Activated CD4-positive, alpha-beta T cell treated with anti-CD3 and anti-CD28 coated beads for 4 hours (primary cell): ENCODE data around the gene CIRBP.
"Not testable (repeated sequence)": the region's sequence is repeated elsewhere in the genome, so short reads cannot be mapped to it uniquely, and the experiment has no call there.

Experiments
- DNase-seq, 2 donors: peaks; one replicate each; pipeline ENCODE4 v3.0.0-alpha.2; 2020

Gene CIRBP

DNA sequence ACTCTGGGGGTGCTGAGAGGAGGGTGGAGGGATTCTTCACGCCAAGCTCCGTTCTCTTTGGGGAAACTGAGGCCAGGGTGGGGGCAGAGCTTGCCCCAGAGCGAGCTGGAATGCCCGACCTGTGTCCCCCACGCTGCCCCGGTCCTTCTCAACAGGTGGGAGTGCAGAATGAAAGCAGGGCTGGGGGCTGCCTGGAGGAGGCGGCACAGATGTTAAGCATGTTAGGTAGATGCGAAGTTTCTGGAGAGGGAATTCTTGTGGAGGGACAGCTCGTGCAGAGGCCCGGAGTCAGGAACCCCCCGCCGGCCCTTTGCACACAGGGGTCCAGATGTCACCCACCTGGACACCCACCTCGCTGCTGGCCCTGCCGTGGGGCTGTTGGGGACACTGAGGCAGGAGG lies 25.6 kb downstream of the CIRBP start:
- DNase-seq = no peak

DNA sequence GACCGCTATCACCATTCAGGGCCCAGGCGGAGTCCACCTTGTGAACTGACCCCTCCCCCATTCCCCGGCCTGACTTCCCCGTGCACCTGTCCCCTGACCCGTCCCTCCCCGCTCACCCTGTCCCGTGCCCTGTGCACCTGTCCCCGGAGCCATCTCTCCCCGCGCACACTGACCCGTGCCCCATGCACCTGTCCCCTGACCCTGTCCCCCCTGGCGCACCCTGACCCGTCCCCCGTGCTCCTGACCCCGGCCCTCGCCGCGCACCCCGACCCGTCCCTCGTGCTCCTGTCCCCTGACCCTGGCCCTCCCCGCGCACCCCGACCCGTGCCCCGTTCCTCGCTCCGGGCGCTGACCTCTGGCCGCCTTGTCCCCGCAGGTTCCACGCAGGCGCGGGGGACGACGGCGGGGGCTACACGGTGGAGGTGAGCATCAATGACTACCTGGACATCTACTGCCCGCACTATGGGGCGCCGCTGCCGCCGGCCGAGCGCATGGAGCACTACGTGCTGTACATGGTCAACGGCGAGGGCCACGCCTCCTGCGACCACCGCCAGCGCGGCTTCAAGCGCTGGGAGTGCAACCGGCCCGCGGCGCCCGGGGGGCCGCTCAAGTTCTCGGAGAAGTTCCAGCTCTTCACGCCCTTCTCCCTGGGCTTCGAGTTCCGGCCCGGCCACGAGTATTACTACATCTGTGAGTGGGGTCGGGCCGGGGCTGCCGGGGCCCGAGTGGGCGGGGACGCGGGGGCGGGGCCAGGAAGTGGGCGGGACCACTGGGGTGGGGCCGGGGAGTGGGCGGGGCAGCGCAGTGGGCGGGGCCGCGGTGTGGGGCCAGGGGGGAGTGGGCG lies 26.3 kb downstream of the CIRBP start:
- peak in 1 of 2 donors; percentile 40 for DNase-seq

DNA sequence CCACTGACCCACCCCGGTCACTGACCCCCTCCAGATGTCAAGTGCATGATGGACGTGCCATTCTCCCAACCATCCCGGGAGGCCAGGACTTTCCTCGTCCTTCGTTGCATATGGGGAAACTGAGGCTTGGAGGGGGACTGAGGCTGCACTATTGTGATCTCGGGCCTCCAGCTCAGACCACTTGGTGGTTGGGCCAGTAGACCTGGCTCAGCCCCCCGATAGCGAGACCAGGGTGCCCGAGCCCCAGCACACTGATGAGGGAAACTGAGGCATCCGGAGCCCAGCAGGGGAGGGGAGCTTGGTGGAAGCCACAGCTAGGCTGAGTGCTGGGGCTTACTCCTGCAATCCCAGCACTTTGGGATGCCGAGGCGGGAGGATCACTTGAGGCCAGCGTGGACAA lies 26.9 kb downstream of the CIRBP start:
- no peak for DNase-seq

DNA sequence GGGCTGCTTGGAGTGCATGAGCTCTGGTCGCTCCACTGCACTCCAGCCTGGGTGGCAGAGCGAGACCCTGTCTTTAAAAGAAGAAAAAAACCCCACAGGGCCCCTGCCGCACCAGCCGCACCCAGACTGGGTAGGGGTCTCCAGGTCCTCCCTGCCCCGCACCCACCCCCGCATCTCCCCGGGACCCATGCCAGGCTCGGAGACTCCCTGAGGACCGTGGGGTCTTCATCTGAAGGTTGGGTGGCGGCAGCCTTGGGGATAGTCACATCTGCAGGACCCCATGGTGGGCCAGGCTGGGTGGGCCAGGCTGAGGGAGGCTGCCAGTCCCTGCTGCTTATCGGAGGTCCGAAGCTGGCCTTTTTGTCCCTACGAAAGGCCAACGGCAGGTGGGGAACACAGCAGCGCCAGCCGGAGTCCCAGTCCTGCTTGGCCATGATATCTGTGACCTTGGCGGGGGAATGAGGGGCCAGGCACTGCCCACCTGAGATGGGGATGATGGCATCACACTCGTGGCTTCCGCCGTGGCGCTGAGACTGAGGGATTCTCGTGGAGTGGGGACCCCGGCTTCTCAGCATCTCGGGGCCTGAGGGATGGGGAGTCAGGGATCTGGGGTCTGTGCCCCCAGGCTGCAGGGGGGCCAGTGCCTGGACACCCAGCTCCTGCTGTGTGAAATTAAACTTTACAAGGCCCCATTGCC lies 27.6 kb downstream of the CIRBP start:
- no peak for DNase-seq

DNA sequence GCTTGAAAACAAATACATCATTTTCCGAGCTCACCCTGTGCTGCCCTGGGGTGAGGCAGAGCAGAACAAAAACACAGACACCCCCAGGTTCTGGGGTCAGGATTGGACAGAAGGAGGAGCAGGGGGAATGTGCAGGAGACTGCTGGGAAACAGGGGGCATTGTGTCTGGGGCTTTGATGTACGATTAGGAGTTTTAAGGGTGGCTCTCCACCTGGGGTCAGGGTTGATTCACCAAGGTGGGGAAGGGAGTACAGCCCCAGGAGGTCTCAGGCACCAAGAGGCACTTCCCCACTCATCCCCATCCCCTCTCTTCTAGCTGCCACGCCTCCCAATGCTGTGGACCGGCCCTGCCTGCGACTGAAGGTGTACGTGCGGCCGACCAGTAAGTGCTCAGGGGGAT lies 29.1 kb downstream of the CIRBP start:
- no peak for DNase-seq

DNA sequence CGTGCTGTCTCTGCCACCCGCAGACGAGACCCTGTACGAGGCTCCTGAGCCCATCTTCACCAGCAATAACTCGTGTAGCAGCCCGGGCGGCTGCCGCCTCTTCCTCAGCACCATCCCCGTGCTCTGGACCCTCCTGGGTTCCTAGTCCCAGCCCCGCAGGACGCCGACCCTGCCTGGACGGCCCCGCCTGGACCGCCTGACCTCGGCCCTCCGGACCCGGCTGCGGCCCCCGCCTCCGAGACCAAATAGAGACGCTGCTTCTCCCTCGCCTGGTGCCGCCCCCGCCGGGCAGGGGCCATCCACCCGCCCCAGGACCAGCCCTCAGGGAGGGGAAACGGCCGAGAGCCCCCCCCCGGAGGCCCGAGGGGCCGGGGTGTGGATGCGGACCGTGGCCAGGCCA lies 30.7 kb downstream of the CIRBP start:
- no peak for DNase-seq

DNA sequence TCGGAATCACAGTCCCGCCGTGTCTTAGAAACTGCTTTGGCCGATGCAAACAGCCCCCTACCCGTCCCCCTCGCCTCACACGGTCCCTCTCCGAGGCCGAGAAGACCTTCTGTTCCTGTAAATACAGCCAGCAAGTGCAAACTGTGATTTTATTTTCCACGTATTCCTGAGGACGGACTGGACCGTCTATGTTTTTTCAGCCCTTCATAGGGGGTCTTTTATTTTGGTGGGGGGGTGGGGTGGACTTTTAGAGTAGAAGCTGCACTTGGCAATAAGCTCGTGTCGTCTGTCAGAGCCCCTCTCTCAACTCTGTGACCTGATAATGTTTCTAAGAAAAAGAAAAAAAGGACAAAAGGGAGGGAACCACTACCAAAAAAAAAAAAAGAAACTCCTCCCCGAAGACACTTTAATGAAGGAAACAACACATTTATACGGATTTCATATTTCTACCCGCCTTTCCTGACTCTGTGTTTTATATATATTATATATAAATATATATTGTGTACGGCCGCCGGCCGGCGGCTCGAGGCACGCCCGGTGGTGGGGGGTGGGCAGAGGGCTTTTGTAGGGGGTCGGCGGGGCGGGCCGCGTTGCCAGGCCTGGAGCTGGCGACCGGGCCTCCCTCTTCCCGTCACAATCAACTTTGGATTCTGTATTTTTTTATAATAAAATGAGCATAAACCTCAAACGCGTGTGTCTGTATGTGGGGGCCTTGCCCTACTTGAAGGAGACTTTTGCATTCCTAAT lies 31.8 kb downstream of the CIRBP start:
- no peak for DNase-seq

DNA sequence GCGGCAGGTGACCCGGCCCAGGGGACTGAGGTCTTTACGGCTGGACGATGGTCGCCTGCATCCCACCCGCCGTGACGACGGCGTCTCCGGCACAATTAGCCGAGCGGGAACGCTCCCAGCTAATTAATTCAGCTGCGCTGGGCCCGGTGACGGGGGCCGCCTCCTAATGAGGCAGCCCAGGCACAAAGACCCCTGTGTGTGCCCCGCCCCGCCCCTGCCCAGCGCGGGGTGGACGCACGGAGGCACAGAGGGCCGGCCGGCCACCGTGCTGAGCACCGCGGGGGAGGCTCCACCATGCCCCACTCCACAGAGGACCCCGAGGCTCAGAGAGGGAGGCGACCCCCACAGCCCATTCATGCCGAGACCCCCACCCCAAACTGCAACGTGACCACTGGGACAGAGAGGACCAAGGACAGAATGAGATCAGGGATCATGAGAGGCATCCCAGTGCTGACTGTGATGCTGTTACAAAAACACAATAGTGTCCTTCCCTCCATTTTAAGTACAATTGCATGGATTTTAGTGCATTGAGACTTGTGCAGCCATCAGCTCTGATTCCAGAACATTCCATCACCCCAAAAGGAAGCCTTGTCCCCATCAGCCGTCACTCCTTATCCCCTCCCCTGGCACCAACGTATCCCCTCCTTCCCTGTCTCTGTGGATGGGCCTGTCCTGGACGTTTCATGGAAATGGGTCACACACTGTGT lies 33.6 kb downstream of the CIRBP start:
- no peak for DNase-seq

DNA sequence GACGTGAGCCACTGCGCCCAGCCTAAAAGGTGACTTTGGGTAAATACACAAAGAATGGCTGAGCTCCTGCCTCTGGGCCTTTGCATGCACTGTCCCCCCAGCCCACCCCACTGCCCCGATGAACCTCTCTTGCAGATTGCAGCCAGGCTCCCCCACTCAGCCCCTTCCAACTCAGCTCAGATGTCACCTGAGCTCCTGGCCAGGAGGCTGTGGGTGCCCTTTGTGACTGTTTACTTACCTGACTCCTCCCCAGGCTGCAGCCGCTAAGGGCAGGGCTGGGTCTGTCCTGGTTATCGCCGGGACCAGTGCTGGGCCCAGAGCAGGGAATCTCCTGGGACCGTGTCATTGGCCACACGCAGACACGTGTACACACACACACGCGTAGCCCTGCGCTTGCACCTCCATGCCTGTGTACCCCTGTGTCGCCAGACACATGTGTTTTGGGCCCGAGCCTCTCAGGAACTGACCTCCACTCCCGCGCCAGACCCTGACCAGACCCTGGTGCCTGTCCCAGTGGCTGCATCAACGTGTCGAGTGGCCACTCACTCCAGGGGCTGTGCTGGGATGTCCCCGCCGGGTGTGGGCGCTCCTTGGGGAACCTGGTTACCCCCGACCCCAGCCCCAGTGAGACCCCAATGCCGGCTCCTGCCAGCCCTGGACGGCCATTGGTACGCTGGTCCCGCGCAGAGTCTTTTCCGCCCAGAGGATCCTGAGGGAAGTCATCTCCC lies 35.2 kb downstream of the CIRBP start:
- DNase-seq = no peak

DNA sequence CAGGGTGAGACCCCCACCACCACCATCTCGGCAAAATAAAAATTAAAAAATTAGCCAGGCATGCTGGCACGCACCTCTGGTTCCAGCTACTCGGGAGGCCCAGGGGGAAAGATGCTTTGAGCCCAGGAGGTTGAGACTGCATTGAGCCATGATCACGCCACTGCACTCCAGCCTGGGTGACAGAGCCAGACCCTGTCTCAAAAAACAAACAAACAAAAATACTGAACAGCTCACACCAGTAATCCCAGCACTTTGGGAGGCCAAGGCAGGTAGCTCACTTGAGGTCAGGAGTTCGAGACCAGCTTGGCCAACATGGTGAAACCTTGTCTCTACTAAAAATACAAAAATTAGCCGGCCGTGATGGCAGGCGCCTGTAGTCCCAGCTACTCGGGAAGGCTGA lies 36.2 kb downstream of the CIRBP start:
- not testable (repeated sequence) for DNase-seq

DNA sequence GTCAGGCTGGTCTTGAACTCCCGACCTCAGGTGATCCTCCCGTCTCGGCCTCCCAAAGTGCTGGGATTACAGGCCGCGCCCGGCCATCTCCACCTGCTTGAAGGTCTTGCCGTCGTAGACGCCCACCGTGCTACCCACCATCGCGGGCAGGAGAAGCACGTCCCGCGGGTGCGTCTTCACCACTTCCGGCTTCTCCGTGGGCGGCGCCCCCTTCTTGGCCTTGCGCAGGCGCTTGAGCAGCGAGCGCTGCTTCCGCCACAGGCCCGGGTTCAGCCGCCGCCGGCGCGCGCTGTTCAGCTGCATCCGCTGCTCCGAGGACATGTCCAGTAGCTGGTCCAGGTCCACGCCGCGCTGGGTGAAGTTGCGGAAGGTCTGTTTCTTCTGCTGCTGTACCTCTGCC lies 38.2 kb downstream of the CIRBP start:
- no peak for DNase-seq

DNA sequence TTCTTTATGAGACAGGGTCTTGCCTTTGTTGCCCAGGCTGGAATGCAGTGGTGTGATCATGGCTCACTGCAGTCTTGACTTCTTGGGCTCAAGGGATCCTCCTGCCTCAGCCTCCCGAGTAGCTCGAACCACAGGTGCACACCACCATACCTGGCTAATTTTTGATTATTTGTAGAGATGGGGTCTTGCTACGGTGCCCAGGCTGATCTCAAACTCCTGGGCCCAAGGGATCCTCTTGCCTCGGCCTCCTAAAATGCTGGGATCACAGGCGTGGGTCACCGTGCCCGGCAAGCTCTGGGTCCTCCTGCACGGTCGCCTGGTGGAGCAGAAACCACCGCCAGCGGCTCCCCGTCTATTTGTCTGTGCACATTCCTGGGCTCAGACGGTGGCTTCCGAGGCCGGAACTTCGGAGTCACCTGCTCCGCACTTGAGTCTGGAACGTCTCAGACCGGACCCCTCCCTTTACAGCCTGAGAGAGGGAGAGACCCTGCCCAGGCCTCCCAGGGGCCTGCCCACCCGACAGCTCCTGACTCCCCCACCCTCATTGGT lies 38.7 kb downstream of the CIRBP start:
- no peak for DNase-seq

DNA sequence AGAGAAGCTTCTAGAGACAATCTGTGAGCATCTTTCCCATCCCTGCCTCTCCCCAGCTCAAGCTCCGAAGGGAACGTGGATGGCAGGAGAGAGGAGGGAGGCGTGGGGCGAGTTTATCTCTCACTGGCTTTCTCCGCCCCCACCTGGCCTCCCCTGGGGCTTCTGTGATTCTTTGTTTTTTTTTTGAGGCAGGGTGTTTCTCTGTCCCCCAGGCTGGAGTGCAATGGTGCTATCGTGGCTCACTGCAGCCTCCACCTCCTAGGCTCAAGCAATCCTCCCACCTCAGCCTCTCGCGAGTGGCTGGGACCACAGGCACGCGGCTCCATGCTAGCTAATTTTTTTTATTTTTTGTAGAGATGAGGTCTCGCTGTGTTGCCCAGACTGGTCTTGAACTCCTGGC lies 39.6 kb downstream of the CIRBP start:
- no peak for DNase-seq

DNA sequence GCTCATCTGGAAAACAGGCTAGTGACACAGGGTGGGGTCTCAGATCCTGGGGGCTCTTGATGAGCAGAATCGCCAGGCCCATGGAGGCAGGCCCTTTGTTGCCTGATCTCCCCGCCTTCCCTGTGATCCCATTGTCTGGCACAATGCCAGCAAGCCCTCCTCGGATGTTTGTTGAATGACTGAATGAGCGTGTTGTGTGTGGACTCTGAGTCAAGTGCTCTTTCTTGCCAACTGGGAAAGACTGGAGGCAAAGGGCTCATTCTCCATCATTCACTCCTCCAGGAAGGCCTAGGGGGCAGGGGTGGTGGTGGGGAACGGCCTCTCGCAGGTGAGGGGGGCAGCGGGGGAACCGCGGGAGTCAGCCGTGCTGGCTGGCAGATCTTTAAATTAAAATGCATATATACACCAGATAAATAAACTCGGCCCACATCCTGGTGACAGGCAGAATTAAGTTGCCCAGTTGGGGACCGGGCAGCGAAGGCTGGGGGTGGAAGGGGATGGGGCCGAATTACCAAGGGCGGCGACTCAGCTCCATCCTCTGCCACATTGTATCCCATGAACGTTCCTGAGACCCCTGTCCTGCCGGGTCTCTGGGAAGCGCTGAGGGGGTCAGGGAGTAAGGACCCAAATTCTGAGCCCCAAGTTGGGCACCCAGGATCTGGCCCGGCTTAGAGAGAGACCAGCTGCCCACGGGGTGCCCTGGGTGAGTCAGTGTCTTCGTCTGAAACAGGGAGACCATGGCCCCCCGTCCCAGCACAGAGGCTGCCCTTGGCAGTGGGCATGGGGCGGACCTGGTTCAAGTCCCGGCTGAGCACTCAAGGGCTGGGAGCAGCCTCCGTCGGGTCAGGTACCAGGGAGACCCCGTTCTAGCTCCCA lies 41.1 kb downstream of the CIRBP start:
- no peak for DNase-seq

DNA sequence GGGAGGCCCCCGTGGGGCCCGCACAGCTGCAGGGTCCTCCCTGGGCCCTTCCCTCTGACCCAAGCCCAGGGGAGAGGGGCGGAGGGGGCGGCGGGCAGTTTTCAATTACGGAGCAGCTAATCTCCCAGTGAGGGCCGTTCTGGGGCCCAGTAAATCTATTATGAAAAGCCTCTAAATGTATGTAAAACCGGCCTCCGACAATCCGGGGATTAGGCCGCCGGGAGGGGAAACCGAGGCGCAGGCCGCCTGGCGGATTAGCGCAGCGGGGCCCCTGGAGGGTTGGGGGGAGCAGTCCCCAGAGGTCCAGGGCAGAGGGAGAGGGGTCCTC lies 41.7 kb downstream of the CIRBP start:
- no peak for DNase-seq

DNA sequence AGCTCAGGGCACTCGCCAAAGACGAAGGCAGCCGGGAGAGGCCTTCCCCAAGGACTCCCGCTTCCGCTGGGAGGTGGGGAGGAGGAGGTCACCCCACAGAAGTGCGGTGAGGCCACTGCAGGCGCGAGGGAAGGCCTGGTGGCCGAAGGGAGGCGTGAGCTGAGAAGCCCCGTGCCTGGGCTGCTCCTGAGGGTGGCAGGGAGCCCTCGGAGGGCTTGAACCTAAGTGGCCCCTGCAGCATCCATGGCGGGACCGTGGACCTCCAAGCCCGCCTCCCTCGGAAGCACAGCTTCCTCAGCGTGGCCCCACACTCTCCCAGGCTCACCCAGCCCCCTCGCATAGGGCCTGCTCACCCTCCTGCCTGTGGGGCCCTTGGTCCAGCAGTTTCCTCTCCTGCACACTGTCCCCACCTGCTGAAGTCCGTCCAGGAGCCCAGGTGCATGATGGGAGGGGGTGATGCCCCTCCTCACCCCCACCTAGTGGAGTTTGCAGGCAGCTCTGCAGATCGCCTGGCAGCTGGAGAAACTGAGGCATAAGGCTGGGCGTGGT lies 42.5 kb downstream of the CIRBP start:
- DNase-seq = no peak

DNA sequence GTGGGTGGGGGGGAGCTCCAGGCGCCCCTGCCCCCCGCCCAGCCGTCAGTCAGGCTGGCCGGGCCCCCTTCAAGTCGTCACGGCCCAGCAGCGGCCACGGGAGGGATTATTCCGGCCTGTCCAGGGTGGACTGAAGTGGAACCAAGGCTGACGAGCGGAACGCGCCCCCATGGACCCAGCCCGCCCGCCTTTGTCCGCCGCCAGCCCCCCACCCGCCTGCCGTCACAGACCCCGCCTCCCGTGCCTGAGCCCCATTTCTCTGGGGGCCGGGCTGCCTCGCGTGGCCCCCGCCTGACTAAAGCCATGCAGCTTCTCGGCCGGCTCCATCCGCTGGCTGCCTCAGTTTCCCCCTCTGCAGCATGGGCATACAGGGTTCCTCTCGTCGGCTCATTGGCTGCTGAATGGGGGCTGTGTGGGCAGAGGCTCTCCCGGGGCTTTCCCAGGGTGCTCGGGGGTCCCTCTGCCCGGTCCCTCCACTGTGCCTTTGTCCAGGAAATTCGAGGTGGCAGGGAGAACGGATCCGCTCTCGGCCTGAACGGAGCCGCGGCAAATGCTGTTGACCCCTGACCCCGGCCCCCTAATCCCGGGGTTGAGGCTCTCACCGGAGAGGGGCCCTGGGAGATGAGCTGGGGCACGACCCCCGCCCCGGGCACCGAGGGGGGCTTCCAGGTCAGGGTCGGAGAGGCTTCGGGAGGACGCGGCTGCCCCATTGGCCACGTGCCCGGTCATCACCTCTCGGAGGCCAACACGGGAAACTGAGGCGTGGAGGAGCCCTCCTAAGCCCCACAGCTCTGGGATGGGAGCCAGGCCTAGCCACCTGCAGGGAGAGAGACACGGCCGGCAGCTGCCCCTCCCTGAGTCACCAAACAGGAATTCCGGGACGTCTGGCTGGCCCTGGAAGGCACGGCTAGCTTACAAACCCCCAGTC lies 43.9 kb downstream of the CIRBP start:
- DNase-seq = no peak

DNA sequence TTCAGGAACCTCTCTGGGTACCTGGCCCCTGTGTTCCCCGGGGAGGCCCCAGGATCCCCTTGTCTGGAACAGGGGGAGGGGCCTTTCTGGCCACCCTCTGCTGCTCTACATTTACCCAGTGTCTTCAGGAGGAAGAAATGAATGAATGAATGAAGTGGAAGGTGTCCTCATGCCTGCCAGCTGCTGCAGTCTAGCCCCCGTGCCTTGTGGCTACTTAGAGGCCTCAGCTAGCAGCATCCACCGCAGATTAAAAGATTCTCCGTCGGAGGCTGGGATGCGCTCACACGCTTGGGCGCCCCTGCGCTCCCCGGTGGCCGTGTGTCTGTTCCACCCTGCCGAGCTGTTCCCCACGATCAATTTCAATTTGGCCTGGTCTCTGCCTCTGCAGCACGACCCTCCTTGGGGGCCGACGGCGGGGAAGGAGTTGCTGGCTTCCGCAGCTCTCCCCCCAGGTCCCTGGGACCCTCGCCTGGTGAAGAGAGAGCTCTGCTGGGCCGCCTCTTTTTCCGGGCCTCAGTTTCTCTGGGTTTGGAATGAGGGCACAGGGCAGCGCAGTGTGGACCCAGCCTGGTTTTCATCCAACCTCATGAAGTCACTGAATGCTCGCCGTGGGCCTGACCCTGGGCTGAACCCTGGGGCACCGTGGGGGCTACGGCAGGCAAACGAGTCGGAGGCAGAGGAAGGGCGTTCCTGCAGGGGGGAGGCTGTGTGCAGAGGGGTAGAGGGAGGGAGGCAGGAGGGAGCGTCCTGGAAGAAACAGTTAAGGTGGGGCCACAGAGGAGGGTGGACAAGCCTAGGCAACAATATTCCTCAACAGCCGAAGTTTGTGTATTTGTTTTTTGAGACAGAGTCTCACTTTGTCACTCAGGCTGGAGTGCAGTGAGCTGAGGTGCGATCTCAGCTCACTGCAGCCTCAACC lies 44.8 kb downstream of the CIRBP start:
- DNase-seq = no peak
